Vagina (tissue), 2 donors: ENCODE results near the gene BCAS1. TPM values are rescaled to one million over a fixed set of nuclear protein-coding genes. Genes with fewer than 3 reads are reported as not detected.

Experiments
- DNase-seq, 2 donors: peaks; one replicate each; pipeline ENCODE4 v3.0.0-alpha.2; 2017; ENCODE audit errors: extremely low spot score in 2 of 2
- H3K27ac ChIP-seq: fragments of 200-600 bp; sonication (generic); one replicate; pipeline ENCODE4 v1.5.1; 2019
- H3K27me3 ChIP-seq: fragments of 200-600 bp; sonication (generic); one replicate; pipeline ENCODE4 v1.5.1; 2019
- H3K36me3 ChIP-seq, 2 donors: fragments of 200-600 bp; sonication (generic); one replicate each; pipeline ENCODE4 v1.5.1; 2017 to 2019
- H3K4me1 ChIP-seq: fragments of 200-600 bp; sonication (generic); one replicate; pipeline ENCODE4 v1.5.1; 2019
- H3K4me3 ChIP-seq, 2 donors: fragments of 200-600 bp; sonication (generic); 1 replicate in 1 of 2; 2 replicates in 1 of 2; pipeline ENCODE4 v1.5.1; 2016 to 2019
- H3K9me3 ChIP-seq: fragments of 200-600 bp; sonication (generic); one replicate; pipeline ENCODE4 v1.5.1; 2019
- CTCF ChIP-seq, 3 experiments: fragments of 450-650 bp in 2 of 3; fragments of 200-600 bp in 1 of 3; sonication (generic) in 1 of 3; IDR thresholded peaks; one replicate each; pipeline ENCODE4 v1.5.1; 2017 to 2019; ENCODE audit warnings: antibody characterized with exemption in 3 of 3, mild to moderate bottlenecking in 2 of 3, moderate library complexity in 2 of 3
- POLR2A ChIP-seq, 2 donors: fragments of 450-650 bp; IDR thresholded peaks; one replicate each; pipeline ENCODE4 v1.6.1; 2017; ENCODE audit warnings: antibody characterized with exemption in 2 of 2, mild to moderate bottlenecking in 2 of 2, moderate library complexity in 2 of 2
- POLR2AphosphoS5 ChIP-seq, 2 donors: sonication (generic); formaldehyde crosslinking; IDR thresholded peaks; one replicate each; pipeline ENCODE4 v1.9.0; 2017; ENCODE audit warnings: antibody characterized with exemption in 2 of 2, mild to moderate bottlenecking in 2 of 2, low read depth in 1 of 2; ENCODE audit not compliant: insufficient read depth in 1 of 2
- intact Hi-C: fragments of 100-400 bp; cut with DNase I; formaldehyde crosslinking; loops from one replicate; pipeline ENCODE4 v1.15.1; 2023
- total RNA-seq: library from RNA; depleted of rRNA; stranded (reverse); fragments of >200 nt; gene quantifications from one replicate; pipeline ENCODE4 v1.2.3, GENCODE V29; 2016

The BCAS1 gene
- total RNA-seq, 1 donor from 2014 or later: 2.7 TPM

- H3K36me3 ChIP-seq: no peaks in the 10 kb centered on the region
- H3K27ac ChIP-seq: no peak overlapping the region
- DNase-seq: no peak
- H3K4me1 ChIP-seq: no peaks in the 10 kb centered on the region
- no peaks in the 10 kb centered on the region for H3K27me3 ChIP-seq
- no peaks in the 10 kb centered on the region for H3K9me3 ChIP-seq
- intact Hi-C loops: loop anchor here (10.0 kb wide), 1 partner anchor 554 kb away; no protein-coding TSS in a partner anchor
- TF ChIP-seq POLR2AphosphoS5 (IDR thresholded peaks at IDR 0.05; ENCODE audit: insufficient read depth in 1 of 2, low read depth in 1 of 2): no peak
- no peak for TF ChIP-seq POLR2A (IDR thresholded peaks at IDR 0.05)
- no peak for TF ChIP-seq CTCF (IDR thresholded peaks at IDR 0.05)
- no peak overlapping the region for H3K4me3 ChIP-seq
These were observed 20.7 kb upstream of the BCAS1 start for GRCh38 chr20:54091120-54091480.

GRCh38 chr20:54090230-54091119 is 20.1 kb upstream of the BCAS1 start:
- intact Hi-C loops: loop anchor here (10.0 kb wide), 1 partner anchor 554 kb away; no protein-coding TSS in a partner anchor
- no peak for DNase-seq
- Histone ChIP-seq H3K36me3 (no peaks in the 10 kb centered on the region), H3K4me3 (no peak overlapping the region), H3K4me1 (no peaks in the 10 kb centered on the region), H3K27ac (no peak overlapping the region), H3K9me3 (no peaks in the 10 kb centered on the region), H3K27me3 (no peaks in the 10 kb centered on the region)
- TF ChIP-seq POLR2A (IDR thresholded peaks at IDR 0.05) (no peak), CTCF (IDR thresholded peaks at IDR 0.05) (no peak), POLR2AphosphoS5 (IDR thresholded peaks at IDR 0.05; ENCODE audit: insufficient read depth in 1 of 2, low read depth in 1 of 2) (no peak)

GRCh38 chr20:54088430-54088829 is 18.0 kb upstream of the BCAS1 start:
- TF ChIP-seq POLR2A (IDR thresholded peaks at IDR 0.05): no peak
- no peak for TF ChIP-seq CTCF (IDR thresholded peaks at IDR 0.05)
- no peak for TF ChIP-seq POLR2AphosphoS5 (IDR thresholded peaks at IDR 0.05; ENCODE audit: insufficient read depth in 1 of 2, low read depth in 1 of 2)
- no peaks in the 10 kb centered on the region for H3K36me3 ChIP-seq

GRCh38 chr20:54086507-54087039 is 16.2 kb upstream of the BCAS1 start:
- Histone ChIP-seq H3K27ac (no peak overlapping the region), H3K4me3 (no peak overlapping the region), H3K9me3 (no peaks in the 10 kb centered on the region), H3K36me3 (no peaks in the 10 kb centered on the region), H3K4me1 (no peaks in the 10 kb centered on the region), H3K27me3 (no peaks in the 10 kb centered on the region)
- intact Hi-C loops: no loop called here
- TF ChIP-seq POLR2AphosphoS5 (IDR thresholded peaks at IDR 0.05; ENCODE audit: insufficient read depth in 1 of 2, low read depth in 1 of 2): no peak
- no peak for TF ChIP-seq POLR2A (IDR thresholded peaks at IDR 0.05)
- TF ChIP-seq CTCF (IDR thresholded peaks at IDR 0.05): no peak
- DNase-seq: no peak

More at GRCh38 chr20:54088430-54088829, 18.0 kb upstream of the BCAS1 start:
- DNase-seq: no peak
- intact Hi-C loops: no loop called here
- Histone ChIP-seq H3K27ac (no peak overlapping the region), H3K27me3 (no peaks in the 10 kb centered on the region), H3K4me3 (no peak overlapping the region), H3K4me1 (no peaks in the 10 kb centered on the region), H3K9me3 (no peaks in the 10 kb centered on the region)

- TF ChIP-seq POLR2AphosphoS5 (IDR thresholded peaks at IDR 0.05; ENCODE audit: insufficient read depth in 1 of 2, low read depth in 1 of 2) (no peak), POLR2A (IDR thresholded peaks at IDR 0.05) (no peak), CTCF (IDR thresholded peaks at IDR 0.05) (no peak)
- DNase-seq: no peak
- H3K27me3 ChIP-seq: no peaks in the 10 kb centered on the region
- H3K36me3 ChIP-seq: no peaks in the 10 kb centered on the region
- H3K27ac ChIP-seq: no peak overlapping the region
- no peak overlapping the region for H3K4me3 ChIP-seq
- no peaks in the 10 kb centered on the region for H3K9me3 ChIP-seq
- intact Hi-C loops: no loop called here
- H3K4me1 ChIP-seq: no peaks in the 10 kb centered on the region
These were observed 15.5 kb upstream of the BCAS1 start for GRCh38 chr20:54085910-54086309.
